ENCODE measurements around the gene NATD1.

GRCh38 chr17:21279198-21279535 is 26.0 kb upstream of the NATD1 start:
- no peak for TF ChIP-seq EZH2 (IDR thresholded peaks at IDR 0.05)
- no peak for TF ChIP-seq POLR2AphosphoS5 (IDR thresholded peaks at IDR 0.05; ENCODE audit: borderline replicate concordance, low read depth, low read length)
- no peak for TF ChIP-seq FOXP2 (optimal IDR thresholded peaks at IDR 0.05; ENCODE audit: control extremely low read depth, extremely low read length, insufficient read depth)

Data from SK-N-MC (cell line).